HG03521 (cell line): Measurements from ENCODE around the gene APOA1.

Source experiments
- ATAC-seq: cut with Tn5 transposase; IDR thresholded peaks from one replicate; pipeline ENCODE4 v1.9.1; 2021; ENCODE audit warnings: mild to moderate bottlenecking, moderate library complexity; ENCODE audit not compliant: unreplicated experiment

APOA1 gene

DNA sequence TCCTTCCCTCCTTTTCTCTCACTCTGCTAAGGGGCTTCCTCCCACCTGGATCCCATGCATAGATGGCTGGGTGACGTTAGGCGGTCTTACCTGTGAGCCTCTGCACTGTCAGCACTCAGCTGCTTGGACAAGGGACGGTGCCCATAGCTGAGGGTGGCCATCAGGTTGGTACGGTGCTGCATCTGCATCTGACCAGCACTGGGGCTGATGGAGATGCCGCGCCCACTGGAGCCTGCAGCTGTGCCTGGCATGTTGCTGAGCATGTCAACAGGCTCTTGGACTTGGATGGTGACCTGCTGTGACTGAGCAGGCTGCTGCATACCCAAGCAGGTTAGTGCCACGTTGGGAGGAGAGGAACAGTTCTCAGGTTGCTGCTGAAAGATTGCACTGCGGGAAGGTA lies 21.8 kb upstream of the APOA1 start:
- ATAC-seq, result no peak

DNA sequence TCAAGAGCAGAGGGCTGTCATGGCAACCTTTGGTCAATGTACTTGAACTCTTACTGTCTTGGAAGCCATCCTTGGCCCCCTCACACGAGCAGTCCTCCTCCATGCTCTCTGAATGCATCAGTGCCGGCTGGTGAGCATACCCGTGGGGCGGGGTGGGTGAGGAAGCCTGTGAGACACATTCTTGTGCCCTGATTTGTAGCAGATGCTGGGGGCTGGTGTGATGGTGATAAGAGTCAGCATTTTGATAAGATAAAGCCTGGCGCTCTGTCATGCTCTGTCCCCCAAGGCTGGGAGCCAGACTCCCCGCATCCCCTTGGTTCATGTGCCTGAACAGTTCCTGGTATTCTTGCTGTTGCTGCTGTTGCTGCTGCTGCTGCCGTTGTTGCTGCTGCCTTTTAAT lies 20.5 kb upstream of the APOA1 start:
- ATAC-seq, result no peak

DNA sequence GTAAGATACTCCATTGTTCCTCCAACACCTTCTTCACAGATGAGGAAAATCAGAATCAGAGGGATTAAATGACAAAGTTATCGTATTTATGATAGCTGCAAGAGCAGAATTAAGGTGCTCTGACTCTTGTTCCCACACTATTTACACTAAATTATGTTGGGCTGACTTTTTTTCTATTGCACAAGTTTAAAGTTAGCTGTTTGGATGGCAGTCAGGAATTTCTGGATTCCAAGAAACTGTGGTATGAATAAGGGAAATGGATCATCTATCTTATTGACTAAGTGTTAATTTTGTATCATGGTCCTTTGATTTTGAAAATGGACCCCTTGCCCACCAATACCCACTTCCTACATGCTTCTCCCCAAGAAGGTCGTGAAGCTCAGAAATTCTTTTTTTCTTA lies 19.9 kb upstream of the APOA1 start:
- ATAC-seq, result no peak

DNA sequence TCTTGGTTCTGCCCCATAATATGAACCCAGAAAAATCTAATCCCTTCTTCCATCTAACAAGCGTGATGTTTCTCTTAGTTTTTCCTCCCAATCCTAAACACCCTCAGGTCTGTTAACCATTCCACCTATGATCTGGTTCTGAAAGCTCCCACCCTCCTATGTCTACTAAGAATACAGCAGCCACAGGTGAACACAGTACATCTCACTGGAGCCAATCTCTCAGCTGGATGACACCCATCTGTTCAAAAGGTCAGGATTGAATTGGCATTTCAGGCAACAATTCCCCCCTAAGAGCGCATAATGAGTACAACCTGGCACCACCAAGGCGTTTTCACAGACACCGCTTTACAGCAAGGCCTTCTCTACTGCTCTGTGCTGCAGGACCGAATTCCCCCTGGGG lies 19.0 kb upstream of the APOA1 start:
- ATAC-seq, result no peak

DNA sequence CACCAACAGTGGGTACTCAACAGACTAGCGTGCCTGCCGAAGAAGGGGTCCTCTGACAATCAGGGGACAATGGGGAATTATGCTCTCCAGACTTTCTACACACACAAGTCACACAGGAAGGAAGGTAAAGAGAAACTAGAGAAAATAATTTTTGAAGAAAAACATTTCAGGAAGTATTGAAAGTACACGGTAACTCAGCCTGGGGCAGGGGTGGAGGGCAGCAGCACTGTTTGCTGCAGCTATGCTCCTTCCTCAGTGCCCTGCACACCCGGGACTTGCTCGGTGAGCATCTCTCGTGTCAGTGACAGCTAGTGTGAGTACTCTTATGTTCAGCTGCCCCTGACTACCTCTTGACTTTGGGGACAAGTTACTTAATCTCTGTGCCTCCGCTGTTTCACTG lies 18.0 kb upstream of the APOA1 start:
- no peak for ATAC-seq

DNA sequence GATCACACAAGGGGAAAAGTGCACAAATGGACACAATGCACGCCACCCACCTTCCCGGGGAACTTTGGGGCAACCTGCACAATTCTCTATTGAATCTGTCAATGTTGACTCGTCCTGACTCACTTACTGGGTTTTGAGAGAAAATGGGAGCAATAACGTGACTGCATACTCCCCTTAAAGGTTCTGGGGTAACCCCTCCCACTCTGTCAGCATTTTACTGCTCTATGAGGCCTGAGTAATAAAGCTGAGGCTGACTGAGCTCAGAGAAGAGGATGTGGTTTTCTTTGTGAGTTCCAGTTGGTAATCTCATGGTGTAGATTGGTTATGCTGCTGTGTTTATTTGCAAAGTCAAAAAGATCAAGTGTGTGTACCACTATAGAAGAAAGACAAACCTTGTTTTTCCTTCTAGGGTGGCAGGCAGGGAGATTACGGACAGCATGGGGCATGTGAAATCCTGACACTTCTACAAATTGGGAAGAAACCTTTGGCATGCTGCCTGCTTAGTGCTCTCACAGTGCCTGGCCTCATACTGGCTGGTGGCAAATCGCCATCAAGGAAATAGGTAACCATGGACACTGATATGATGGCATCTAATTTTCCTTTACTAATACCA lies 16.1 kb upstream of the APOA1 start:
- peak; percentile 96 for ATAC-seq

DNA sequence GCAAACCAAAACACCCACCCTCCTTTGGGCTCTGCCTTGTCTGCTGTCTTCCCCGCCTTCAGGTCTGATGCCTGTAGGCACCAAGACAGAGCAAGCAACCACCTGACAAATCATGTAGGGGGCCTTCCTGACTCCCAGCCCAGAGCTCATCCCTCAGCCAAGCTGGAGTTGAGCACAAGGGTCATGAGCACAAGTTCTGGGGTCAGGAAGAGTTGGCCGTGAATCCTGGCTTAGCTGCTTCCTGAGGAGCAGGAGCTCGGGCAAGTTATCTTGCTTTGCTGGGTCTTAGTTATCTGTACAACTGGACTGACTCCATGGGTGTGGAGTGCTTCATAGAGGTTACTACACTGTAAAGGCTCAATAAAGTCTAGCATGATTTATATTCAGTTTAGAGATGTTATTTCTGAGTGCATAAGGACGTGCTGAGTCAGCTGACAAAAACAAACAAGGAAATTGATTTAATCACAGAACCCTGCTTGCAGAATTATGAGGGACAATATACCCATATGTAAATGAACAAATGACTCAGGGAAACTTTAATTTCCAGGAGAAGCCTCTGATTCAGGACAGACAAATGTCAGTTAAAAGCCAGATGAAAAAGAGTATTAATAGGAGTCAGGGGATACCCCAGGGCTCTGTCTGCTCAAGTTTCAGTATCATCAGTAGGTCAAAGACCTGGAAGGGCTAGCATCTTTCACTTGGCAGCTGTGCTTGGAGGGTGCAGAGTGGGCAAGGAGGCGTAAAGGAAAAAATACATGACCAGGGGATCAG lies 15.0 kb upstream of the APOA1 start:
- ATAC-seq, result no peak

DNA sequence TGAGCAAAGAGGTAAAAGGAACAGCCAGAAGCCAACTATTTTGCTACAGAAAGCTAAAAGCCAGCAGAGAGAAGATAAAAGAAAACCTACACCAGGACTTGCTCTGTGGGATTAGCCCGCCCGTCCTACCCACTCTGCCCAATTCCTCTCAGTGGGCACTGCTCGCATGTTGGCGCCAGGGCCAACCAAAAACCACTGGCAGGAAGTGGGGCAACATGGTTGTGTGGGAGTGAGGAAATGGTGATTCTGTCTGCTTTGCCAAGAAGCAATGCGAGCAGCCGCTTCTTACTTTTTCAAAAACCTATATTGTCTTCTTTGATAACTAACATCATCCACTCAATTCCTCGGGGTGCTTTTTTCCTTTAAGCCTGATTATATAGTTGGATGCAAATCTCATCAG lies 14.2 kb upstream of the APOA1 start:
- no peak for ATAC-seq

DNA sequence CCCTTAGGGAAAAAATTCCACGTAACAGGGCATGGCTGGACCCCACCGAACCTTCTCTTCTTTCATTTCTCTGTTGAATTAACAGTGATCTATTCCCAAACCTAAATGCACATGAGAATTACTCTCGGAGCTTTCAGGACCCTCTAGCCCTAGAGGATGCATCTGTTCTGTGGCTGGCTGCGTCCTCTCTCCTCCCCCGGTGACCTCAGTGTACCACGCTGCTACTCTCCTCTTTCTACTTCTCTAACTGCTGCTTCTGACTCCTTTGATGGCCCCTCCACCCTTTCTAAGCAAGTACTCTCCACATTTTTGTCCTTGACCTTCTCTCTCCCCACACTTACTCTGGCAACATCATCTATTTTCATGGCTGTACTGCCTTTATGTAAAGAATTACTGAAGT lies 12.1 kb upstream of the APOA1 start:
- ATAC-seq, result no peak

DNA sequence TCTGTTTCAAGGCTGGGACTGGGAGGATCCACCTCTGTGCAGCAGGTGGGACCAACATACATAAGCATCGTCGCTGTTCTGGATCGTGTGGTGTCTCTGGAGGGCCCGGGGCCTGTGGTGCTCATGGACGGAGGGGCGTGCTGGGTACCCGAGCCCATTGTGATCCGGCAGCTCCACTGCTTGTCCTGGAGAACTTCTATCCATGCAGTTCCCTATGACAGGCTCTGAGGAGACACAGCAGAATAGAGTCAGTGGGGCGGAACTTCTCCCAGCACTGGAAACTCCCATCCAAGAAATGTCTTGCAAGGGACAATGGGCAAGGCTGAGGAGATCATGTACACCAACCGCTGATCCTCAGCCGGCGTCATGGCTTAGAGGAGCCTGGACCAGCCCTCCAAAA lies 11.6 kb upstream of the APOA1 start:
- no peak for ATAC-seq

DNA sequence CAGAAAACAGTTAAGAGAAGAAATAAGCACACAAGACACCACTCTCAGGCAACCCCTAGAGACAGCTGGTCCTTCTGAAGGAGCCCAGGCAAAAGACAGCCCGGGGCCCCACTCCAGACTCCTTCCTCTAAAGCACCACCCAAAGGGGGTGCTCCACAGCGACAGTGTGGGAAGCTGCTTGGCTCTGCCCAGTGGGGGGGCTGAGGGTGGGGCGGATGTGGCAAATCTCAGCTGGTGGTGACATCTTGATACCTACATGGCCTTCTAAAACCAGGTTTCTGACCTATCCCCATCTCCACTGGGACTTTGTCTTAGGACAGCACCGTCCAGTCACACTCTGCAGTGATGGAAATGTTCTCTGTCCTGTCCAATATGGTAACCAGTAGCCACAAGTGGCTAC lies 10.2 kb upstream of the APOA1 start:
- no peak for ATAC-seq

DNA sequence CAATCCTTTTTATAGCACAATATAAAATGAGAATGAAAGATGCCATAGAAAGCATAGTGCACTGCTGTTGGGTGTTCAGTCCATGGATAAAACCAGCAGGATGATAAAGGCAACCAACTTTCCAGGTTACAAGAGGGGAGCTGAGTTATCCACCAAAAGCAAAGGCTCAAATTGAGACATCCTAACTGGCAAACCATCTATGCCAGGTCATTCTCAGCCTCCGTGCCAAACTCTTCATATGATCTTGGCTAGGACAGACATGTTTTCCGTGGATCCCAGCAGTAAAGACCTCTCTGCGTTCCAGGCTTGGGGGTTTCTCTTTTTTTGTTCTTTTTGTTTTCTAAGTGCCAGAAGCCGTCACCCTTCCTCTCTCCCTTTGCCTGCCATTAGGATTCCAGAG lies 7.3 kb upstream of the APOA1 start:
- no peak for ATAC-seq

DNA sequence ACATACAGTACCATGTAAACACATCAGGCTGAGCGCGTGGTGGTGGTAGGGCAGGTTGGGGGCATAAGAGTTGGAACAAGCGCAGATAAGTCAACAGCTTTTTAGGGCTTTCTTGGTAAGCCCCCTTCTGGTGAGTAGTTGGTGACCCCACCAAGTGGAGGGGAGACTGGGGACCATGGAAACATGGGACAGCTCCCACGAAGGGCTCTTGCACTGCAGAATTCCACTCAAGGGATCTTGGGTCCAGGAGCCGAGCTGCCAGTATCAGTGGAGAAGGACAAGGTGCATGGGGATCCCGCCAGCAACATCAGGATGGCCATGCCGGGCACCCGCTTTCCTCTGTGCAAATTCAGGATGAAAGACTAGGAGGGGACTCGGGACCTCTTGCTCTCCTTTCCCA lies 6.2 kb upstream of the APOA1 start:
- no peak for ATAC-seq

DNA sequence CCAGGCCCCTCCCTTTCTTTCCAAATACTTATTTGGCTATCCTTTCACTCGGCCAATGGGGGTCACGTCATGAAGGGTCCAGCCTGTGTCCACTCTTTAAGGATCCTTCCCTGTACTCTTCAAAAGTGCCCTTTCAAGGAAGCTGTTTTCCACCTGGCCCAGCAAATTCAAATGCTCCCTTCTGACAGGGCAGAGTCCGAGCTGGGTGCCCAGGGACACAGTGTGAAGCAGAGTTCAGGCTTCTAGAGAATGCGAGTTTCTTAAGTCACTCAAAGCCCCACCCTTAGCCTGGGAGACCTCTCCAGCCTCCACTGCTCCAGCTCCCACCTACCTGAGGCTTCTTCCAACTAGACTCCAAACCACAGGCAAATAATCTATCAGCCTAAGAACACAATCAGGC lies 5.5 kb upstream of the APOA1 start:
- no peak for ATAC-seq

DNA sequence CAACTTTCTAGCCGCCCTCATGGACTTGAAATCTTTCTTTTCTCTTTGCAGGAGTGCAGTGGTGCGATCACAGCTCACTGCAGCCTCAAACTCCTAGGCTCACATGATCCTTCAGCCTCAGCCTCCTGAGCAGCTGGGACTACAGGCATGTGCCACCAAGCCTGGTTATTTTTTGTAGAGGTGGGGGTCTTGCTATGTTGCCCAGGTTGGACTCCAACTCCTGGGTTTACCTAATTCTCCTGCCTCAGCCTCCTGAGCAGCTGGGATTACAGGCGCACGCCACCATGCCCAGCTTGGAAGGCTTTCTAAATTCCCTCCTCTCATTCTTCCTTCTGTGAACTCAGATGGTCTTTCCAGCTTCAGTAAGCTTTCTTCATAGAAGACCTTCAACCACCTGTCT lies 4.7 kb upstream of the APOA1 start:
- ATAC-seq, result no peak

DNA sequence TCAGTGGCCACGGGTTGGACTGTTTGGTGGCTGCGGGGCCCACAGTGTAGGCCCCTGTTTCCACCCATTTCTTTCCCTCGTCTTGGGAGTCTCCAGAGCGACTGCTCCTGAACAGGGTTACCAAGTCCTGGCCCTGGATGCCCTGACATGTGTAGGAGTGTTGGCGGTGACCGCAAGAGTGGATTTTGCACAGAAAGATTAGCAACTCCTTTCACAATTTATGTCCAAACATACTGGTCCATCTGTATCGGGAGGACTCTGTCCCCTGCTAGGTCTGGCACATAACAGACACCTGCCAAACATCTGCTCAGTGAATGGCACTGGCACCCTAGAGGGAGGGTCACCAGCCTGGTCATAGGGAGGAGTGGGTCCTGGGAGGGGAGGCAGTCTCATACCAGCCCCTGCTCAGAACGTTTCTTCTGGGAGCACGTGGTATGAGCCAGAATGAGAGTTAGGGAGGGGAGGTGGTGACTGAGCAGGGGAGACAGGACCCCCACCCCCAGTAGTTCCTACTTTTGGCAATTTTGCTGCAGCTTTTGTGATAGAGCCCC lies 3.4 kb upstream of the APOA1 start:
- no peak for ATAC-seq

DNA sequence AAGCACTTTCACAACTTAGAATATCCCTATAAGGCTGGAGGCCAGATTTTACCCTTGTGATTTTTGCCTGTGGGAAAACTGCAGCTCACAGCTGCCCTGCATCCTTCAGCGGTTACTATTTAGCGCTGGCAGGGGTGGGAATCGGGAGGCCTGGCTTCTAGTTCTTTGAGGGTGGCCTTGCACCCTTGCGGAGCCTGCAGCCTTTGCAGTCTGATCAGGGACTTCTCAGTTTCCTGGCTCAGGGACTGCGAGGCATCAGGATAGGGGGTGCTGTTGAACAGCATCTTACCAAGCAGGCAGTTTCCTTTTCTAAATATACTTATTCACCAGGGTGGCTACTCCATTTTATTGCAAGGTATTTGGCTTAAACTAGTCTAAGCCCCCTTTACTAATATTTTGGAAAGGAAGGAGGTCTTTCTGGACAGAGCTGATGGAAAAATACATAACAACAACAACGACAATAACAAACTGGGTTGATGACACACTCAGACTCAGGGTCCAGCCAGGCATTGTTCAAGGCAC lies 2.9 kb upstream of the APOA1 start:
- no peak for ATAC-seq

DNA sequence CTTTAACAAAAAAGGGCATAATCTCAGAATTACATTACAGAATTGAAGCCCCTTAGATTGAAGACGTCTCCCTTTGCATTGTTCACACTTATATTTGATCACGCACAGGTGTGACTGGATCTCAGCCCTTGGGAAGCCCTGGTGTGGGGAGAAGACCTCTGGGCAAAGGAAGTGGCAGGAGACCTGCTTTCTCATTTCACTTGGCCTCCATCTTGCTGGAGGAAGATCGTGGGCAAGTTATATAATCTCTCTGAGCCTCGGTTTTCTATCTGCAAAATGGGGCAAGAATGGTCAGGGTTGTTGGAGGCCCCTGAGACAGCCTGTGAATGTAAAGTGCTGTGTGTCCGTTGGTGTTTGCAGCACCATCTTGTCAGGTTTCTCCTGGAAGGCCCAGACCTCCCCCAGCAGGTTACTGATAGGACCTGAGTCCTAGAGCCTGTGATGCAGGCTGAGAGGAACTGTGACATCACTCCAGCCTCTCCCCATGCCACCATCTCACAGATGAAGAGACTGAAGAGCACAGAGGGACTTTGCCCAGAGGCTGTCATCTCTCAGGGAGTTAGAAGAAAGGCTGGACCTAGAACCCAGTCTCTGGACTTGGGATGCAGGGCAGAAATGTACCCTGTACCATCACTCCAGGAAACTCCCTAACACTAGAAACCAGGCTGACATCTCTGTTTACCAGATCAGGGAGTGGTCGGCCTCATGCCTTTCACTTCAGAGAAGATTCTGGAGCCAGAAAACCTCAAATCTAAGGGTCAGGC lies 1.1 kb upstream of the APOA1 start:
- no peak for ATAC-seq

DNA sequence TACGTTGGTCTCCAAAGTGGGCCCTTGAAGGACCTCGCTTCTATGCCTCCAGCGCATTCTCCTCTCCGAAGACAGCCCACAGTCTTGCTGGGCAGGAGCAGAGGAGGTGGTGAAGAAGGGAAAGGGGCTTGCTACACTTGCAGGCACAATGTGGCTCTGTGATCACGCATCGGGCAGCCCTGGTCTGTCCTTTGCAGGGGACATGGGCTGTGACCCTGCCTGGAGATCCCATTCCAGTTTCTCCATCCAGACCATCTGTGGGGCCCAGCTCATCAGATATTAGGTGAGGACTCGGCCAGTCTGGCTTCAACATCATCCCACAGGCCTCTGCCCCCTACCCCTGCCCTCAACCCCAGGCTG lies 810 bp downstream of the APOA1 start:
- no peak for ATAC-seq

DNA sequence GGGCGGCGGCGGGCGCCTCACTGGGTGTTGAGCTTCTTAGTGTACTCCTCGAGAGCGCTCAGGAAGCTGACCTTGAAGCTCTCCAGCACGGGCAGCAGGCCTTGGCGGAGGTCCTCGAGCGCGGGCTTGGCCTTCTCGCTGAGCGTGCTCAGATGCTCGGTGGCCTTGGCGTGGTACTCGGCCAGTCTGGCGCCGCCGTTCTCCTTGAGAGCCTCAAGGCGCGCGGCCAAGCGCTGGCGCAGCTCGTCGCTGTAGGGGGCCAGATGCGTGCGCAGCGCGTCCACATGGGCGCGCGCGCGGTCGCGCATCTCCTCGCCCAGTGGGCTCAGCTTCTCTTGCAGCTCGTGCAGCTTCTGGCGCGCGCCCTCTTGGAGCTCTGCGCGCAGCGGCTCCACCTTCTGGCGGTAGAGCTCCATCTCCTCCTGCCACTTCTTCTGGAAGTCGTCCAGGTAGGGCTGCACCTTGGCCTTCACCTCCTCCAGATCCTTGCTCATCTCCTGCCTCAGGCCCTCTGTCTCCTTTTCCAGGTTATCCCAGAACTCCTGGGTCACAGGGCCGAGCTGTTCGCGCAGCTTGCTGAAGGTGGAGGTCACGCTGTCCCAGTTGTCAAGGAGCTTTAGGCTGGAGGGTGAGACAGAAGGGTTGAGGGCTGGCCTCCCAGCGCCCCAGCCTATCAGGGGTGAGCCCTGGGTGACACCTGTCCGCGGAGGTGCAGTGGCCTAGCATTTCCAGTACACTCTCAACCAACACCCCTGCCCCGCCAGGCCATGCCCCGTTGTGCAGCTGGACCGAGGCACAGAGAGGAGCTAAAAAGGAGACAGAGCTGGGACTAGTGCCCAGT lies 1.4 kb downstream of the APOA1 start:
- peak; percentile 77 for ATAC-seq
